Measurements from ENCODE around the gene SNTB2.
A peak's percentile ranks its signal among the peaks of the same experiment; 100 is the strongest.

The SNTB2 gene

GRCh38 chr16:69182730-69183416 is 4.1 kb upstream of the SNTB2 start:
- DNase-seq = no peak

GRCh38 chr16:69187446-69188235 is 677 bp downstream of the SNTB2 start:
- peak; percentile 51 for DNase-seq

- DNase-seq = peak in 1 of 2 donors; percentile 20
Observed at GRCh38 chr16:69188236-69188549, 1.2 kb downstream of the SNTB2 start.

GRCh38 chr16:69188716-69189115 is 1.8 kb downstream of the SNTB2 start:
- DNase-seq = no peak

- no peak for DNase-seq
Observed at GRCh38 chr16:69190046-69190588, 3.2 kb downstream of the SNTB2 start.

GRCh38 chr16:69190598-69190997 is 3.6 kb downstream of the SNTB2 start:
- DNase-seq = no peak

GRCh38 chr16:69191136-69191535 is 4.2 kb downstream of the SNTB2 start:
- no peak for DNase-seq

GRCh38 chr16:69193855-69194254 is 6.9 kb downstream of the SNTB2 start:
- DNase-seq = no peak

- no peak for DNase-seq
Observed at GRCh38 chr16:69194488-69194887, 7.5 kb downstream of the SNTB2 start.

- DNase-seq = no peak
Observed at GRCh38 chr16:69195369-69196029, 8.5 kb downstream of the SNTB2 start.

- DNase-seq = no peak
Observed at GRCh38 chr16:69197573-69197972, 10.6 kb downstream of the SNTB2 start.

- no peak for DNase-seq
Observed at GRCh38 chr16:69199382-69199781, 12.4 kb downstream of the SNTB2 start.

- no peak for DNase-seq
Observed at GRCh38 chr16:69201291-69201690, 14.3 kb downstream of the SNTB2 start.

- no peak for DNase-seq
Observed at GRCh38 chr16:69201787-69202186, 14.8 kb downstream of the SNTB2 start.

- DNase-seq = no peak
Observed at GRCh38 chr16:69204172-69204571, 17.2 kb downstream of the SNTB2 start.

GRCh38 chr16:69209735-69210134 is 22.8 kb downstream of the SNTB2 start:
- DNase-seq = no peak

GRCh38 chr16:69217433-69217832 is 30.5 kb downstream of the SNTB2 start:
- no peak for DNase-seq

- no peak for DNase-seq
Observed at GRCh38 chr16:69219279-69219678, 32.3 kb downstream of the SNTB2 start.

- DNase-seq = no peak
Observed at GRCh38 chr16:69223882-69224281, 36.9 kb downstream of the SNTB2 start.

- DNase-seq = no peak
Observed at GRCh38 chr16:69225121-69225520, 38.2 kb downstream of the SNTB2 start.

GRCh38 chr16:69233124-69233523 is 46.2 kb downstream of the SNTB2 start:
- DNase-seq = no peak

GRCh38 chr16:69234460-69234859 is 47.5 kb downstream of the SNTB2 start:
- DNase-seq = no peak

- no peak for DNase-seq
Observed at GRCh38 chr16:69236319-69236718, 49.4 kb downstream of the SNTB2 start.

GRCh38 chr16:69237296-69237695 is 50.3 kb downstream of the SNTB2 start:
- no peak for DNase-seq
